GM03348 (cell line): Measurements from ENCODE around the gene ACYP2.
"Not testable (repeated sequence)": the region's sequence is repeated elsewhere in the genome, so short reads cannot be mapped to it uniquely, and the experiment has no call there.

Experiments used
- DNase-seq: peaks from one replicate; pipeline ENCODE4 v3.0.0; 2012; ENCODE audit warnings: low spot score

ACYP2 gene

DNA sequence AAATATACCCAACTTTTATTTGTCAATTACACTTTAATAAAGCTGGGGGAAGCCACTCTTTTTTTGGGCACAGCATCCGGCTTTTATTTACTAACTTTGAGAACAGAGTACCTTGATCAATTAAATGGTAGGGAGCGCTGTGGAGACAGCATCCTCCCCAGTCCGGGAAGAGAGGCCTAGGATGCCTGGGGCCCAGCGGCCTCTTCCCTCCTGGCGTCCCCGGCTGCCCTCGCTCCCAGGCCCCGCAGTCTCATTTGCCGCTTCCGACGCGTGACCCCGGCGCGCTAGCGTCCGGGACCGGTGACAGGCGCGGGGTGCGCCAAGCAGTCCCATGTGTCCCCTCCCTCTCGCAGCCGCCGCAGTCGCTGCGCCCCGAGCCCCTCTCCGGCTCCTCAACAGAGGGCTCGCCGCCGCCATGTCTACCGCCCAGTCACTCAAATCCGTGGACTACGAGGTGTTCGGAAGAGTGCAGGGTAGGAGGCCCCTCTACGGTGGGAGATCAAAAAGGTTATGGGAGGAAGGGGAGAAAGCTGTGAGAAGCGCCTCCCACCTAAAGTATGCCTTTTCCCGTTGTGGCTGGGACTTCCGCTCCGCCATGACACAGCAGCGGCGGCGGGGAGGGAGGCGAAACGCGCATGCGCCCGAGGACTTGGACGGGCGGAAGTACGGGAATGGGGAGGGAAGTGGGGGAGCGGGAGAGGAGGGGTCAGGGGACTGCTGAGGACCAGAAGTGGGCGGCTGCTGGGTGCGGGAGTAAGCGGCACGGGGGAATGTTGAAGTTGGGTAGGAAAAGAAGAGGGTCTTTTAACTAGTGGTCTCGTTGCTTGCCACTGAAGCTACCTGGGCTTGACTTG is at the start of gene ACYP2:
TSS of gene ACYP2 (plus strand) at position 332 of the 854 bp plus-strand sequence.
- DNase-seq, result peak; percentile 98

GRCh38 chr2:54065891-54066290 is 49.5 kb upstream of the ACYP2 start:
- DNase-seq, result no peak

DNA sequence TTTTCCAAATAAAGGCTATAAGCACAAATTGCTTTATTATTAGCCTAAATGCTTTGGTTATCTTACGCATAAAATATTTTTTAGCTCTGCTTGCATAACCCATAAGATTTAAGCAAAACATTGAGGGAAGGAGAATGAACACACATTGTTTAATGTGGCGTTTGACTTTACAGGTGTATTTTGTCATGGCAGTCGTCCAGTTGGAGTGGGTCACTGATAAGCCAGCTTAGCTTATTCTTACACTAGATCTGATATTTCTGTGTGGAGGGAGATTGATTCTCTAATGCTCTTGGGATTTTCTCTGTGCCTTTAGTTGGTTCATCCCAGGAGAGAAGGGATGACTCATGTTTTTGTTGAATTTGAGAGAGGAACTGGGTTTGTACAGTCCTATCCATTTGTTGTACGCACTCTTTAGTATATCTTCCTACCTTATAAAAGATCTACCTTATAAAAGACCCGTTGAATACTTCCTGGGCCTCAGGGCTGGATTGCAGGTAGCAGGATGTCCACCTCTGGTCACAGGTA is 47.5 kb upstream of the ACYP2 start:
- no peak for DNase-seq

DNA sequence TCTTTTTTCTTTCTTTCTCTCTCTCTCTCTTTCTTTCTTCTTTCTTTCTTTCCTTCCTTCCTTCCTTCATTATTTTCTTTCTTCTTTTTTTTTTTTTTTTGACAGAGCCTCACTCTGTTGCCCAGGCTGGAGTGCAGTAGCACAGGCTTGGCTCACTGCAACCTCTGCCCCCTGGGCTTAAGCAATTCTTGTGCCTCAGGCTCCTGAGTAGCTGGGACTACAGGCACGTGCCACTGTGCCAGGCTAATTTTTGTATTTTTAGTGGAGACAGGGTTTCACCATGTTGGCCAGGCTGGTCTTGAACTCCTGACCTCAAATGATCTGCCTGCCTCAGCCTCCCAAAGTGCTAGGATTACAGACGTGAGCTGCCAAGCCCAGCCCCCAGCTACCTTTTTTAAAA is 42.9 kb upstream of the ACYP2 start:
- DNase-seq, result not testable (repeated sequence)

DNA sequence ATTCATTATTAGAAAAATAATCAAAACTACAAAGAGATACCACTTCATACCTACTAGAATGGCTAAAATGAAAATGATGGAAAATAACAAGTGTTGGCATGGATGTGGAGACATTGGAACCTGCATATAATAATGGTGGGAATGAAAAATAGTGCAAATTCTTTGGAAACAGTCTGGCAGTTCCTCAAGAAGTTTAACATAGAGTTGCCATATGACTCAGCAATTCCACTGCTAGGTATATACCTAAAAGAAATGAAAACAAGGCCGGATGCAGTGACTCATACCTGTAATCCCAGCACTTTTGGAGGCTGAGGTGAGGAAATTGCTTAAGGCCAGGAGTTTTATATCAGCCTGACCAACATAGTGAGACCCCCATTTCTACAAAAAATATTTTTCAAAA is 41.6 kb upstream of the ACYP2 start:
- no peak for DNase-seq

GRCh38 chr2:54074606-54075341 is 40.6 kb upstream of the ACYP2 start:
- no peak for DNase-seq

DNA sequence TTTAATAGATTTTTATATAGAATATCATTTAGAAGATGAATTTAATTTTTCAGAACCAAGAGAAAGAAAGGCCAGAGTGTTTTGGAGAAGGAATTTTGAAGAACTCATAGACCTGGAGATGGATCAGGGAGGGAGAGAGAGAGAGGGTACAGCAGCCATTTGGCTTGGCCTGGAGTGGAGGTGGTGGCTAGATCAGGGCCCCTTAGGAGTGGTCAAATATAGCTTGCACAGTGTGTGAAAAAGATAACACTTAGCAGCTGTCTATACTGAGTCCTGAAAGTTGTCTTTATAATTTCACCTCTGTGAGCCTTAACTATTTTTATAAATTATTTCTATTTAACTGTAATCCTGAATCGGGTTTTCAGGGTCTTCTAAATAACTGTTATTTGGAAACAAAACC is 38.8 kb upstream of the ACYP2 start:
- DNase-seq, result no peak

DNA sequence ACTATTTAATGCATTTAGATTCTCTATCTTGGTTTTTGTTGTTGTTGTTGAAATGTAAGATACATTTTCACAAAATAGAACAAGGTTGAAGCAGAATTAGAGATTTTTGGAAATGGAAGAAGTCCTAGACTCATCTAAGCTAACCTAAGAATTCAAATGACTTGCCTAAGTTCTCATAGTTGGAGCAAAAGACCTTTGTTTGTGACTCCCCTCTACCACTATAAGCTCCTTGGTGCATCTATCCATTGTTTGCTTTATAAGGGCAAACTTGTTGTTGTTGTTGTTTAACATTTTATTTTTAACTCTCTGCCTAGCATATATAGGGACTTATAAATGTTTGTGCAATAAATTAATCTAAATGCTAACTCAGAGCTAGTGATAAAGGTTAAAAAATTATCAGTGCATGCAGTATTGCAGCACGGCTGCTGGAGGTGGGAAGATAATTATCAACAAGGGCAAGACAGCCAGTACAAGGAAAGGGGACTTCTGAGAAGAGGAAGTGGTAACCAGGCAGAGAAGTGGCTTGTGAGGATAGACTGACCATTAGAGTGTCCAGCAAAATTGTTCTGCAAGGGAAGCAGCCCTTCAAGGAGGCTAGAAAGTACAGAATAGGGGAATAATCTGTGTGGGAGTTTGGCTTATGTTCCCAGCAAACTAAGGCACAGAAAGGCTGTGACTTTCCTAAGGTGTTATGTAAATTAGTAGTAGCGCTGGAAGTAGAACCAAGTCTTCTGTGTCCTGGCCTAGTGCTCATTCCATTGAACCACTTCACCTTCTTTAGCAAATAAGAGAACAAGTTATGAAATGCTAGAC is 38.1 kb upstream of the ACYP2 start:
- no peak for DNase-seq

GRCh38 chr2:54079331-54079730 is 36.1 kb upstream of the ACYP2 start:
- DNase-seq, result no peak

- no peak for DNase-seq
Measured at GRCh38 chr2:54081574-54081973, 33.8 kb upstream of the ACYP2 start.

DNA sequence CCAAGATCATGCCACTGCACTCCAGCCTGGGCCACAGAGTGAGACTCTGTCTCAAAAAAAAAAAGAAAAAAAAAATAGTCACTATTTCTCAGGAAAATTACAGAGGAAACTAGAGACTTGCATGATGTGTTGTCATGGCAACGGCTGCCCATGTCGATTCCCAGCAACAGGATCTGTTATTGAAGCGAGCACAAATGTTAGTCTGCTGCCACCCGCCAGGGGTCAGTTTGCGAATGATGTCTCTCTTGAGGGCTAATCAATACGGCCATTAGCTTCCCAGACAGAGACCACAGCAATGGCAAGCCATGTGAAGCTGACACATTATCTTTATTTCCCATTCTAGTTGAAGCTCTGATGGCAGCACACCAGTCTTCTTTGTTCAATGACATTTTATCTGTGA is 32.4 kb upstream of the ACYP2 start:
- no peak for DNase-seq

- DNase-seq, result peak; percentile 28
Measured at GRCh38 chr2:54083445-54083844, 32.0 kb upstream of the ACYP2 start.

DNA sequence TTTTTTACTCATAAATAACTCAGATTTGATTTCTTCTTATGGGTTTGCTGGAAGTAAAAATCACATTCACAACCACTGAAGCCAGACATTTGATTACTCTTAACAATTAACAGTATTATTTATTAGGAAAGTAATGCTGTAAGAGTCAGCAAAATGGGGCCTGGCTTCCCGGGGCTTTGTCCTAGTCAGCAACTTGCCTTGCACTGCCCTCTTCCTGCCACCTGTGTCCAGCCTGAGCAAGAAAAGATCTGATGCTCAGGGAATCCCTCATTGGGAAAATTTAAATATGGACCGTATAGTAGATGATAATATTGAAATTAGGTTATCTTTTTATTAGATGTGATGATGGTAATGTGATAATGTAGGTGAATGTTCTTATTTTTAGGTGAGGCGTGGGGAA is 30.8 kb upstream of the ACYP2 start:
- DNase-seq, result peak; percentile 31

- no peak for DNase-seq
Measured at GRCh38 chr2:54085069-54085468, 30.3 kb upstream of the ACYP2 start.

DNA sequence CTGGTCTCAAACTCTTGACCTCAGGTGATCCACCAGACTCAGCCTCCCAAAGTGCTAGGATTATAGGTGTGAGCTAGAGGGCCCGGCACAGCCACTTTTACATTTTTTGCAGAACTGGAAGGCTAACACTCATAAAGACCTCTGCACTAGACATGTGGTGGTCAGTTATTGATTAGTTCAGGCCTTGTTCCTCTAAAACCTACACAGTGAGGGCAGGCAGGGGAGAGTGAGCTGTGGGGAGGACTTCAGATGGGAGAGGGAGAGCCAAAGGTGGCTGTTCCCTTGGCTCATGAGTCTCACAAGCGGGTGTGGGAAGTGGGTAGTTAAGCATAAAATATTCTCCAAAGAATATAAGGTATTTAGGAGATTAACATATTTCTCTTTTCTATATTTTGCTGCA is 29.3 kb upstream of the ACYP2 start:
- no peak for DNase-seq

DNA sequence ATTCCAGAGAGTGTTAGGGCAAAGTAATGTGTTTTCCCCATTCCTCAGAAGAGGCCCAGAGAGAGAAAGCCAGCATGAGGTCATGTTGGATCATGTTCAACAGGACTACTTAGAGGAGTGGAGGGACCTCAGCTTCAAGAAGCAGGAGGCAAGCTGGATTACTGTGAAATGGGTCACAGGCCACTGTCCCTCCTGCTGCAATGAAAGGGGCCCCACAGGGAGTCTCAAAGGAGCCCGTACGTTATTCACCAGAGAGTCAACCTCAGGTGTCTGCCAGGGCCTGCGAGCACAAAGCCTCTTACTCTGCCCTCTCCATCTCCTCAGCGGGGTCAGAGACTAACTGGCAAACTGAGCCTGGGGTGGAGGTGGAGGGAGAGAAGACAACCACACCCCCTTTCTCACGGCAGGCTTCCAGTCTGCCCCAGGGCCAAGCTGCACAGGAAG is 27.2 kb upstream of the ACYP2 start:
- peak; percentile 16 for DNase-seq

DNA sequence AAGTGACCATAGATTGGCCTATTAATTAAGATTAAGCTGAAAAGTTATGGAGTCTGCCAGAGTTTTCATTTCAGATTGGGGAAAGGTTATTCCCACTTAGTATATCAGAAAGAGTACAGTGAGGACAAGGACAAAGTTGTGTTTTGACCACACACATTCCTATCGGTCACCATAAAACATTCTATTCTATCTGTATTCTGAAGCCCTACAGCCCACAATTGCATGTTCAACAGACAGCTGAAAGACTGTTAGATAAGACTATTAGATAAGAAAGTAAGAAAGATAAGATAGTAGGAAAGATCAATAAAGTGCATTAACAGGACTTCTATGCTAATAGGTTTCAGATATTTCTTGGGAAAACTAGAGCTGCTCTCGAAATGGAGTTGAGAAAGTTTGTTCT is 26.7 kb upstream of the ACYP2 start:
- DNase-seq, result no peak

- DNase-seq, result no peak
Measured at GRCh38 chr2:54090521-54091117, 24.8 kb upstream of the ACYP2 start.

GRCh38 chr2:54092940-54093339 is 22.5 kb upstream of the ACYP2 start:
- no peak for DNase-seq

DNA sequence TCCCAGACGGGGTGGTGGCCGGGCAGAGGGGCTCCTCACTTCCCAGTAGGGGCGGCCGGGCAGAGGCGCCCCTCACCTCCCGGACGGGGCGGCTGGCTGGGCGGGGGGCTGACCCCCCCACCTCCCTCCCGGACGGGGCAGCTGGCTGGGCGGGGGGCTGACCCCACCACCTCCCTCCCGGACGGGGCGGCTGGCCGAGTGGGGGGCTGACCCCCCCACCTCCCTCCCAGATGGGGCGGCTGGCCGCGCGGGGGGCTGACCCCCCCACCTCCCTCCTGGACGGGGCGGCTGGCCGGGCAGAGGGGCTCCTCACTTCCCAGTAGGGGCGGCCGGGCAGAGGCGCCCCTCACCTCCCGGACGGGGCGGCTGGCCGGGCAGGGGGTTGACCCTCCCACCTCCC is 20.0 kb upstream of the ACYP2 start:
- DNase-seq, result not testable (repeated sequence)

- DNase-seq, result not testable (repeated sequence)
Measured at GRCh38 chr2:54096141-54096540, 19.3 kb upstream of the ACYP2 start.

DNA sequence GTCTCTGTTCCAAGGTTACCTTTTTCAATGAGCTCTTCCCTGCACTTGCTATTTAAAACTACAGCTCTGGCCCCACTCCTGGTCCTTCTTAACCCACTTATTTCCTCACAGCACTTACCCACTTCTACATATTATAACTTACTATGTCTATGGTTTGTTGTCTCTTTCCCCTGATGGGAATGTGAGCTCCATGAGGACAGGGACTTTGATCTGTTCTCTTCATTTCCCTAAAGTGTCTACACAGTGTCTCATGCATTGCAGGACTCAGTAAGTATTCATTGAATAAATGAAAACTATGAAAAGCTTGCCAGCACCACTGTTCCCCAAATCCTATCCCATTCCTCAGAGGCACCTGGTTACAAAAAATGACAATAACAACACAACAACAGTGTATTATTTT is 18.3 kb upstream of the ACYP2 start:
- DNase-seq, result no peak
